H1 (cell line): Measurements from ENCODE around the gene ST6GALNAC3. TPM values are rescaled to one million over a fixed set of nuclear protein-coding genes. Genes with fewer than 3 reads are reported as not detected.

Experiments
- CTCF ChIA-PET: fragments of 300-600 bp; sonication (Branson Sonifier 250); formaldehyde crosslinking; loops from one replicate; lab custom pipeline; 2021; ENCODE audit not compliant: partially characterized antibody; lab: Charles Lee
- POLR2A ChIA-PET: fragments of 300-600 bp; sonication (Branson Sonifier 250); formaldehyde crosslinking; loops from one replicate; lab custom pipeline; 2021; ENCODE audit warnings: inconsistent platforms; ENCODE audit not compliant: partially characterized antibody; lab: Charles Lee
- DNase-seq, 2 experiments: peaks; one replicate each; pipeline versions ENCODE4 v3.0.0 to v3.0.0-alpha.2; 2010 to 2022; ENCODE audit warnings: low spot score in 2 of 2, low read depth in 1 of 2, mixed read lengths in 1 of 2
- FAIRE-seq: peaks from 2 replicates; lab custom pipeline; 2011; peaks lifted over from hg19 to GRCh38; lab: Jason Lieb, UNC
- H2AFZ ChIP-seq: 2 replicates; pipeline ENCODE4 v1.8.1; 2012; ENCODE audit warnings: low read length, inconsistent platforms
- H2AK5ac ChIP-seq: 2 replicates; pipeline ENCODE4 v1.6.1; 2013; ENCODE audit warnings: low read depth, low read length
- H2BK120ac ChIP-seq: replicated peaks from 2 replicates; pipeline ENCODE3; 2013; ENCODE audit warnings: low read depth, low read length, inconsistent platforms
- H2BK12ac ChIP-seq: 2 replicates; pipeline ENCODE4 v1.6.1; 2013; ENCODE audit warnings: low read depth, low read length
- H2BK15ac ChIP-seq: 2 replicates; pipeline ENCODE4 v1.6.1; 2013; ENCODE audit warnings: low read length
- H2BK20ac ChIP-seq: 2 replicates; pipeline ENCODE4 v1.6.1; 2013; ENCODE audit warnings: low read length
- H2BK5ac ChIP-seq: 2 replicates; pipeline ENCODE4 v1.6.1; 2013; ENCODE audit warnings: low read depth, low read length
- H3K14ac ChIP-seq: 2 replicates; pipeline ENCODE4 v1.6.1; 2013; ENCODE audit warnings: inconsistent platforms; ENCODE audit not compliant: insufficient read length
- H3K18ac ChIP-seq: 2 replicates; pipeline ENCODE4 v1.6.1; 2013; ENCODE audit warnings: low read length; ENCODE audit errors: extremely low read depth
- H3K23ac ChIP-seq: 2 replicates; pipeline ENCODE4 v1.6.1; 2013; ENCODE audit warnings: inconsistent platforms; ENCODE audit not compliant: insufficient read length
- H3K23me2 ChIP-seq: 2 replicates; pipeline ENCODE4 v1.6.1; 2013; ENCODE audit warnings: low read depth, low read length
- H3K27ac ChIP-seq: 2 replicates; pipeline ENCODE4 v1.6.1; 2011; ENCODE audit warnings: low read depth, low read length, inconsistent platforms
- H3K27me3 ChIP-seq, 4 experiments: replicated peaks in 1 of 4; 1 replicate in 1 of 4; 2 replicates in 3 of 4; pipeline versions ENCODE4 v1.6.1 to v1.8.1; 2011 to 2013; ENCODE audit warnings: low read length in 3 of 4, mild to moderate bottlenecking in 3 of 4, inconsistent platforms in 2 of 4, mixed read lengths in 2 of 4, moderate library complexity in 1 of 4; ENCODE audit not compliant: control insufficient read depth in 3 of 4, insufficient read depth in 3 of 4; ENCODE audit errors: extremely low read depth in 1 of 4
- H3K36me3 ChIP-seq, 4 experiments: 2 replicates each; pipeline versions ENCODE4 v1.6.1 to v1.8.1; 2011 to 2013; ENCODE audit warnings: mild to moderate bottlenecking in 4 of 4, low read length in 3 of 4, moderate library complexity in 2 of 4, control low read depth in 1 of 4, inconsistent platforms in 1 of 4; ENCODE audit not compliant: insufficient read depth in 4 of 4, control insufficient read depth in 2 of 4
- H3K4ac ChIP-seq: replicated peaks from 2 replicates; pipeline ENCODE3; 2013; ENCODE audit warnings: low read length, low read depth, mixed read lengths, inconsistent platforms; ENCODE audit not compliant: insufficient read length
- H3K4me1 ChIP-seq, 4 experiments: replicated peaks in 1 of 4; 1 replicate in 1 of 4; 2 replicates in 3 of 4; pipeline versions ENCODE4 v1.6.1 to v1.8.1; 2011 to 2013; ENCODE audit warnings: low read length in 3 of 4, inconsistent platforms in 2 of 4, mixed read lengths in 1 of 4; ENCODE audit not compliant: insufficient read depth in 4 of 4, control insufficient read depth in 3 of 4
- H3K4me2 ChIP-seq, 2 experiments: 2 replicates each; pipeline versions ENCODE4 v1.6.1 to v1.8.1; 2011 to 2013; ENCODE audit warnings: low read depth in 2 of 2, low read length in 2 of 2, control low read depth in 1 of 2, inconsistent platforms in 1 of 2, mild to moderate bottlenecking in 1 of 2; ENCODE audit not compliant: insufficient read depth in 1 of 2
- H3K4me3 ChIP-seq, 4 experiments: fragments of 200-600, 300-600 bp in 1 of 4; sonication (generic), shearing (Covaris generic), sonication (Bioruptor Twin) in 1 of 4; 2 replicates each; pipeline versions ENCODE4 v1.5.1 to v1.8.1; 2011 to 2016; ENCODE audit warnings: low read length in 4 of 4, low read depth in 3 of 4, control low read depth in 2 of 4, inconsistent platforms in 2 of 4, mild to moderate bottlenecking in 2 of 4, mixed read lengths in 1 of 4, moderate library complexity in 1 of 4; ENCODE audit not compliant: insufficient read depth in 2 of 4; ENCODE audit errors: extremely low read depth in 1 of 4
- H3K56ac ChIP-seq: replicated peaks from 2 replicates; pipeline ENCODE3; 2013; ENCODE audit warnings: low read depth, mild to moderate bottlenecking, mixed read lengths, low read length, inconsistent platforms; ENCODE audit not compliant: insufficient read length
- H3K79me1 ChIP-seq: 2 replicates; pipeline ENCODE4 v1.6.1; 2013; ENCODE audit warnings: low read depth, low read length, control low read depth
- H3K79me2 ChIP-seq, 2 experiments: 2 replicates each; pipeline versions ENCODE4 v1.6.1 to v1.8.1; 2012 to 2013; ENCODE audit warnings: low read length in 2 of 2, mild to moderate bottlenecking in 2 of 2, inconsistent platforms in 1 of 2; ENCODE audit not compliant: insufficient read depth in 2 of 2, control insufficient read depth in 1 of 2
- H3K9ac ChIP-seq, 4 experiments: replicated peaks in 1 of 4; 1 replicate in 1 of 4; 2 replicates in 3 of 4; pipeline versions ENCODE4 v1.6.1 to v1.8.1; 2011 to 2013; ENCODE audit warnings: low read depth in 3 of 4, low read length in 3 of 4, control low read depth in 2 of 4, mild to moderate bottlenecking in 2 of 4, moderate library complexity in 2 of 4, inconsistent platforms in 1 of 4; ENCODE audit errors: extremely low read depth in 1 of 4
- H3K9me3 ChIP-seq, 2 experiments: 2 replicates each; pipeline versions ENCODE4 v1.6.1 to v1.8.1; 2012 to 2013; ENCODE audit warnings: mild to moderate bottlenecking in 2 of 2, moderate library complexity in 2 of 2, control low read depth in 1 of 2, inconsistent platforms in 1 of 2, low read depth in 1 of 2, low read length in 1 of 2, mixed read lengths in 1 of 2; ENCODE audit not compliant: insufficient read depth in 2 of 2
- H4K20me1 ChIP-seq, 2 experiments: replicated peaks in 1 of 2; 2 replicates each; pipeline versions ENCODE3 to v1.8.1; 2011 to 2013; ENCODE audit warnings: inconsistent platforms in 2 of 2, low read length in 2 of 2, mild to moderate bottlenecking in 1 of 2; ENCODE audit not compliant: insufficient read depth in 2 of 2, control insufficient read depth in 1 of 2
- H4K5ac ChIP-seq: 2 replicates; pipeline ENCODE4 v1.6.1; 2013; ENCODE audit warnings: low read length, low read depth, mixed read lengths, inconsistent platforms; ENCODE audit not compliant: insufficient read length
- H4K8ac ChIP-seq: 2 replicates; pipeline ENCODE4 v1.8.0; 2013; ENCODE audit warnings: mild to moderate bottlenecking, moderate library complexity, low read length, inconsistent platforms; ENCODE audit not compliant: insufficient read depth; ENCODE audit errors: extremely low read depth
- H4K91ac ChIP-seq: replicated peaks from 2 replicates; pipeline ENCODE3; 2013; ENCODE audit warnings: low read length, mixed read lengths, inconsistent platforms; ENCODE audit not compliant: insufficient read length
- ASH2L ChIP-seq: fragments of 200-600, 300-600 bp; sonication (generic); IDR thresholded peaks from one replicate; pipeline ENCODE4 v1.7.1; 2017; ENCODE audit warnings: low read length
- BACH1 ChIP-seq: IDR thresholded peaks from 2 replicates; pipeline ENCODE4 v1.6.1; 2012; ENCODE audit warnings: low read length, improper control_type of control experiment
- CBX8 ChIP-seq: fragments of 300-800, 300-1000 bp; sonication (generic); IDR thresholded peaks from 2 replicates; pipeline ENCODE4 v1.7.1; 2016; ENCODE audit warnings: low read depth, low read length, borderline replicate concordance
- HDAC6 ChIP-seq: IDR thresholded peaks from one replicate; pipeline ENCODE4 v1.7.1; 2012; ENCODE audit warnings: low read depth, mild to moderate bottlenecking, inconsistent platforms, low read length, moderate library complexity
- JUND ChIP-seq: IDR thresholded peaks from 2 replicates; pipeline ENCODE4 v1.6.1; 2011; ENCODE audit warnings: mild to moderate bottlenecking, improper control_type of control experiment, low read length
- POU5F1 ChIP-seq: IDR thresholded peaks from 2 replicates; pipeline ENCODE4 v1.6.1; 2011; ENCODE audit warnings: low read depth, mild to moderate bottlenecking, low read length, moderate library complexity
- SP1 ChIP-seq: IDR thresholded peaks from 2 replicates; pipeline ENCODE4 v1.6.1; 2011; ENCODE audit warnings: low read depth, low read length
- SP4 ChIP-seq: IDR thresholded peaks from 2 replicates; pipeline ENCODE4 v1.6.1; 2012; ENCODE audit warnings: low read length, inconsistent platforms
- SUZ12 ChIP-seq: fragments of 200-600 bp; sonication (generic); IDR thresholded peaks from 2 replicates; pipeline ENCODE4 v1.6.1; 2012; ENCODE audit warnings: mild to moderate bottlenecking, inconsistent platforms, low read length, moderate library complexity, mixed read lengths
- YY1 ChIP-seq: IDR thresholded peaks from 2 replicates; pipeline ENCODE4 v1.6.1; 2011; ENCODE audit warnings: low read depth, mild to moderate bottlenecking, low read length
- WGBS, 2 experiments: shearing (Covaris generic) in 1 of 2; methylation state at CpG; one replicate each; pipeline versions ENCODE4 v1.1.6 to v1.1.7; 2013 to 2015; ENCODE audit warnings: low lambda C conversion rate in 2 of 2, mixed read lengths in 2 of 2, inconsistent platforms in 1 of 2, low coverage in 1 of 2, missing lambda C conversion rate in 1 of 2; ENCODE audit not compliant: insufficient replicate concordance in 2 of 2, insufficient coverage in 1 of 2, insufficient read length in 1 of 2; ENCODE audit errors: extremely low coverage in 1 of 2, missing lambda C conversion rate in 1 of 2; 5-methylcytosine and 5-hydroxymethylcytosine counted together
- polyA plus RNA-seq, 7 experiments: library from polyadenylated mRNA; depleted of rRNA in 3 of 7; stranded (reverse) in 5 of 7; unstranded in 2 of 7; fragments of >200 nt in 5 of 7; fragments of 200-250 nt in 2 of 7; gene quantifications; 1 replicate in 5 of 7; 2 replicates in 1 of 7; 4 replicates in 1 of 7; pipeline versions ENCODE4 v1.2.1 to v1.2.3, GENCODE V29; 2011 to 2013; ENCODE audit warnings: missing spikeins in 2 of 7, mixed read lengths in 2 of 7
- total RNA-seq: library from RNA; stranded (reverse); fragmentation: NEBNext Ultra II Directional; extraction: Animal tissue kit (Norgen Biotek cat#: 25700); gene quantifications from 2 replicates; pipeline ENCODE4 v1.2.1, GENCODE V29; 2021
- TF ChIP-seq, protein P1 (sequence below): IDR thresholded peaks from 2 replicates; pipeline ENCODE4 v1.6.1; 2012; ENCODE audit warnings: low read length, inconsistent platforms
- TF ChIP-seq, protein P2 (sequence below): IDR thresholded peaks from 2 replicates; pipeline ENCODE4 v1.6.1; 2011; ENCODE audit warnings: low read length, improper control_type of control experiment

The ST6GALNAC3 gene
- total and polyA plus RNA-seq, 2 of the 8 experiments (the other 6 are each of a cell fraction or from before 2014, with no cell fraction given), result 4.9 to 19.0 TPM

- POLR2A ChIA-PET, result no interaction called here
- TF ChIP-seq, protein P1, sequence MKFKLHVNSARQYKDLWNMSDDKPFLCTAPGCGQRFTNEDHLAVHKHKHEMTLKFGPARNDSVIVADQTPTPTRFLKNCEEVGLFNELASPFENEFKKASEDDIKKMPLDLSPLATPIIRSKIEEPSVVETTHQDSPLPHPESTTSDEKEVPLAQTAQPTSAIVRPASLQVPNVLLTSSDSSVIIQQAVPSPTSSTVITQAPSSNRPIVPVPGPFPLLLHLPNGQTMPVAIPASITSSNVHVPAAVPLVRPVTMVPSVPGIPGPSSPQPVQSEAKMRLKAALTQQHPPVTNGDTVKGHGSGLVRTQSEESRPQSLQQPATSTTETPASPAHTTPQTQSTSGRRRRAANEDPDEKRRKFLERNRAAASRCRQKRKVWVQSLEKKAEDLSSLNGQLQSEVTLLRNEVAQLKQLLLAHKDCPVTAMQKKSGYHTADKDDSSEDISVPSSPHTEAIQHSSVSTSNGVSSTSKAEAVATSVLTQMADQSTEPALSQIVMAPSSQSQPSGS, result no peak
- TF ChIP-seq JUND (no peak), CBX8 (no peak), SP4 (no peak), SUZ12 (no peak), YY1 (no peak), ASH2L (no peak), HDAC6 (no peak), POU5F1 (no peak), SP1 (no peak), BACH1 (no peak)
- TF ChIP-seq, protein P2, sequence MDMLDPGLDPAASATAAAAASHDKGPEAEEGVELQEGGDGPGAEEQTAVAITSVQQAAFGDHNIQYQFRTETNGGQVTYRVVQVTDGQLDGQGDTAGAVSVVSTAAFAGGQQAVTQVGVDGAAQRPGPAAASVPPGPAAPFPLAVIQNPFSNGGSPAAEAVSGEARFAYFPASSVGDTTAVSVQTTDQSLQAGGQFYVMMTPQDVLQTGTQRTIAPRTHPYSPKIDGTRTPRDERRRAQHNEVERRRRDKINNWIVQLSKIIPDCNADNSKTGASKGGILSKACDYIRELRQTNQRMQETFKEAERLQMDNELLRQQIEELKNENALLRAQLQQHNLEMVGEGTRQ, result no peak
Measured at GRCh38 chr1:76262601-76263000, 188.1 kb downstream of the ST6GALNAC3 start.

More at GRCh38 chr1:76262601-76263000, 188.1 kb downstream of the ST6GALNAC3 start:
- H3K79me2 ChIP-seq, result no peaks in the 10 kb centered on the region
- H2AK5ac ChIP-seq, result no peak overlapping the region
- no peak overlapping the region for H2BK15ac ChIP-seq
- no peak overlapping the region for H2BK5ac ChIP-seq
- H3K9me3 ChIP-seq, result no peaks in the 10 kb centered on the region
- no peak overlapping the region for H3K4me2 ChIP-seq
- CTCF ChIA-PET, result interaction anchor here (1.5 kb wide), 1 partner anchor 13 kb away, joined by 4 read pairs; no protein-coding TSS in a partner anchor
- no peaks in the 10 kb centered on the region for H3K36me3 ChIP-seq
- WGBS, 2 experiments, result 89% methylated on average over 5 of the region's 5 CpGs; no CpG with 5 or more reads in 1 of the 2 experiments
- no peak overlapping the region for H2BK20ac ChIP-seq
- H3K79me1 ChIP-seq, result no peaks in the 10 kb centered on the region
- H2AFZ ChIP-seq, result no peak overlapping the region
- no peak overlapping the region for H2BK120ac ChIP-seq
- no peaks in the 10 kb centered on the region for H4K20me1 ChIP-seq
- H2BK12ac ChIP-seq, result no peak overlapping the region
- no peak overlapping the region for H4K5ac ChIP-seq
- H3K4ac ChIP-seq, result no peak overlapping the region
- DNase-seq (no peak), FAIRE-seq (no peak)
- H3K4me1 ChIP-seq, result no peaks in the 10 kb centered on the region
- no peak overlapping the region for H4K91ac ChIP-seq
- no peak overlapping the region for H3K18ac ChIP-seq
- H3K4me3 ChIP-seq, result no peak overlapping the region
- no peak overlapping the region for H3K9ac ChIP-seq
- peaks cover 0 to 2% (median 0%) of the 10 kb centered on the region in 4 experiments; a peak in 1 of 7 replicates for H3K27me3 ChIP-seq
- H3K56ac ChIP-seq, result no peak overlapping the region
- no peaks in the 10 kb centered on the region for H3K23me2 ChIP-seq
- no peak overlapping the region for H3K14ac ChIP-seq
- H4K8ac ChIP-seq, result no peak overlapping the region
- H3K27ac ChIP-seq, result no peak overlapping the region
- H3K23ac ChIP-seq, result no peak overlapping the region
